ENCODE data around the gene WNT7B.

The WNT7B gene

GRCh38 chr22:45885941-45886395, 91.0 kb downstream of the WNT7B start:
- no peak for FAIRE-seq

GRCh38 chr22:45885171-45885840, 91.7 kb downstream of the WNT7B start:
- FAIRE-seq, result no peak

DNA sequence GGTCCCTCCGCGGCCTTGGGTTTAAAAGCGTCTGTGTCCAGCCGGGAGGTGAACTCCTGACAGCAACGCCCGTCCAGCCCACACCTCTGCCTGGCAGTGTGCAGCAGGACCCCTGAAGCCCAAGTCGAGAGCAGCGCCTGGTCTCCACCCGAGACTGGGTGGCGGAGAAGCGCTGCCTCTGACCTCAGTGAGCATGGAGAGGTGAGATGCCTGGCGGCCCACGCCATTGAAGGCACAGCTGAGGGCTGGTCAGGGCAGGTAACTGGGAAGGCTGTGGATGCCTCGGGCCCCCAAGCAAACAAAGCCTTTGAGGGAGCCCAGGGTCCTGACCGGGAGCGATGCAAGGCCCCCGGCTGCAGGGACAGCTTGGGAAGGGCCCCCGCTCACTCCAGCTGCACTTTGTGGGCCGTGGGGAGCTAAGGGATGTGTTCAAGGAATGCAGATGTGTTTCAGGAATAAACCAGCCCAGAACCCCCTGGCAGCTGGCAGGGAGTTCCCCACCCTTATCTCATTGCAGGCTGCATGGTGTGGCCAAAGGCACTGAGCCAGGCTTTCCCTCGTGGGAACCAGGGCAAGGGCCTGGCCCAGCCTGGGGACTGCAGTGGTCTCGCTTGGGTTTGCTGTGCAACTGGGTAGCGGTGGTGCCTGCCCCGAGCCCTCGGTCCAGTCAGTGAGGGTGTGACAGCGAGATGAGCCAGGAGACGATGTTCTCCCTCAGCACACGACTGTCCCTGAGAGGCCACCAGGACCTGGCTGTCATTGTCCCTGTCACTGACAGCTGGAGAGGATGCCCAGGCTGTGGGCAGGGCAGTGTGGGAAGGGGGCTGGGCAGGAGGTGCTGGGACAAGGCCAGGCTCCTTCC, 92.5 kb downstream of the WNT7B start:
- FAIRE-seq, result no peak

- no peak for FAIRE-seq
Observed at GRCh38 chr22:45883811-45884170, 93.2 kb downstream of the WNT7B start.

- no peak for FAIRE-seq
Observed at GRCh38 chr22:45882881-45883810, 93.8 kb downstream of the WNT7B start.

DNA sequence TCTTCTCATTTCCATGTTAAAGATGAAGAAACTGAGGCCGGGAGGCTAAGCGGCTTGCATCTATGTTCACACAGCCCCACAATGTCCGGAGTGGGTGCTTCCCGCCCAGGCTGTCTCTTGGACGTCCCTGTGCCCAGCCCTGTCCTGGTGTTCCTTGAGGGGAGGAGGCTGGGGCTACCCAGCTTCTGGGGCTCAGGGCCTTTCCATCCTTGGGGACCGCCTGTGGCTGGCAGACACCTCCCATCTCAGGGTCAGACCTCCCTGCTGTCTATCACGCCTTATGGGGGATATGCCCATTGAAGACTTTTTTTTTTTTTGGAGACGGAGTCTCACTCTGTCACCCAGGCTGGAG, 95.5 kb downstream of the WNT7B start:
- FAIRE-seq, result no peak

GRCh38 chr22:45880716-45881523, 96.0 kb downstream of the WNT7B start:
- no peak for FAIRE-seq

DNA sequence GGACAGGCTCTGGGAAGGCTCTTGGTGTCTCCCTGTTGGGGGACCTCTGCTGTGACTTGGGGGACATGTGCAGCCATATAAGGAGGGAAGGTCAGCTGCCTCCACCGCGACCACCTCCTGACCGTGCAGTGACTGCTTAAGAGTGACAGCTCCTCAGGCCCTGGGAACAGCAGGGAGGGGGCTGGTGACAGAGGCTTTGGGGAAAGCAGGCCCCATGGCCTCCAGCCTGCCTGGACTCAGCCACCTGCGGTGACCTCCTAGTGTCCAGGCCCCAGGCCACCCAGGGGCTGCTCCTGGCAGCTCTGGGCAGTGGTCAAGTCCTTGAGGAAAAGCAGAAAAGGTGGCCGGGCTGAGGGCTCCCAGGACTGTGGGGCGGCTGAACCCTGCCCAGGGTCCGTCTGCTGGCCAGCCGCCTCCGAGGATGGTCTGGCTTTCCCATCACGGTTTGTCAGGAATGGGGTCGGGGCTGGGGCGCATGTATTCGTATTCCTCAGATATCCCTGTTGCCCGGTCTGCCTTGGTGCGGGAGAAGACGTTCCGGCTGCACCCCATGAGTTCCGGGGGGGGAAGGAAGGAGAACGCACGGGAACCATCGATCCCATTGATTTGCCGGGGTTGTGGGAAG, 96.8 kb downstream of the WNT7B start:
- FAIRE-seq, result no peak

DNA sequence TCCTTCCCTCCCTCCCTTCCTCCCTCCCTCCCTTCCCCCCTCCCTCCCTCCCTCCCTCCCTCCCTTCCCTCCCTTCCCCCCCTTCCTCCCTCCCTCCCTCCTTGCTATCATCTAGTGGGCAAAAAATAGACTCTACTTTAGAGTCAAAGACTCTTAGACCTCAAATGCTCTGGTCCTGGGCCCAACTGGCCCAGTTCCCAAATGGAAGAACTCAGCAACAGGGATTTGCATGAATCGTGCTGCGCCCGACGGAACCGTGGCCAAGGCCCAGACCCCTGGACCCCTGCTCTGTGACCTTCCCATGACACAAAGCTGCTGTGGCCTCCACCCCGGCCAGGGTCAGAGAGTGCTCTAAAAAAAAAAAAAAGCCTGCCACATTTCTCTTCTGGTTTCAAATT, 97.4 kb downstream of the WNT7B start:
- FAIRE-seq, result no peak

- no peak for FAIRE-seq
Observed at GRCh38 chr22:45878901-45879551, 97.9 kb downstream of the WNT7B start.

GRCh38 chr22:45878051-45878781, 98.7 kb downstream of the WNT7B start:
- no peak for FAIRE-seq

DNA sequence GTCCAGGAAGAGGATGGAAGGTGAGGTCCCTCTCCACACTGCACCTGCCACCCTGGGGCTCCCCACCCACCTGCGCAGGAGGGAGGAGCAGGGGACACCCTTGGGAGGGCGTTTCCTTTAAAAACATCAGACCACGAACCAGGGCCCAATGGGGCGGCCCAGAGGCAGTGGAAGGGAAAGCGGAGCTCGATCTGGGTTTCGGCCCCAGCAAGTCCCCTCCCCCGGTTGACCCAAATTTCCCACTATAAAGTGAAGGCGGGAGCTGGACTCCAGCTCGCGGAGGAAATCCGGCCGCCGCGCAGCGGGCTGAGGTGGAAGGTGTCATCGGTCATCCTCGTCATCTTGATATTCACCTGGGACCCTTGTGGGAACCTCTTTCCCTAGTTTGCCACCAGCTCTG, 99.3 kb downstream of the WNT7B start:
- no peak for FAIRE-seq

DNA sequence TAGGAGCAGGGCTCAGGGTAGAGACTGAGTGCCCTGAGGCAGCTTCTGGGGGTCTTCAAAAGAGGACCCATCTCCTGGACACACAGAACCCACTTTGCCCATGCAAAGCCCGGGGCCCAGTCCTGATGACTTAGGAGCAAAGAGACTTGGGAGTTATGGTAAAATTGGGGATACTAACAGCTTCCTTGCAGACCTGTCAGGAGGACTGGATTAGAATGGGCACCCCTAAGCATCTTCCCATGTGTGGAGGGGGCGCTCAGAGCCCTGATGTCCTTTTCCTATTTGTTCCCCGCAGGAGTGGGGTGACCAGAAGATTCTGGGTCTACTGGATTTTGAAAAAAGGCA, 100.0 kb downstream of the WNT7B start:
- FAIRE-seq, result no peak

DNA sequence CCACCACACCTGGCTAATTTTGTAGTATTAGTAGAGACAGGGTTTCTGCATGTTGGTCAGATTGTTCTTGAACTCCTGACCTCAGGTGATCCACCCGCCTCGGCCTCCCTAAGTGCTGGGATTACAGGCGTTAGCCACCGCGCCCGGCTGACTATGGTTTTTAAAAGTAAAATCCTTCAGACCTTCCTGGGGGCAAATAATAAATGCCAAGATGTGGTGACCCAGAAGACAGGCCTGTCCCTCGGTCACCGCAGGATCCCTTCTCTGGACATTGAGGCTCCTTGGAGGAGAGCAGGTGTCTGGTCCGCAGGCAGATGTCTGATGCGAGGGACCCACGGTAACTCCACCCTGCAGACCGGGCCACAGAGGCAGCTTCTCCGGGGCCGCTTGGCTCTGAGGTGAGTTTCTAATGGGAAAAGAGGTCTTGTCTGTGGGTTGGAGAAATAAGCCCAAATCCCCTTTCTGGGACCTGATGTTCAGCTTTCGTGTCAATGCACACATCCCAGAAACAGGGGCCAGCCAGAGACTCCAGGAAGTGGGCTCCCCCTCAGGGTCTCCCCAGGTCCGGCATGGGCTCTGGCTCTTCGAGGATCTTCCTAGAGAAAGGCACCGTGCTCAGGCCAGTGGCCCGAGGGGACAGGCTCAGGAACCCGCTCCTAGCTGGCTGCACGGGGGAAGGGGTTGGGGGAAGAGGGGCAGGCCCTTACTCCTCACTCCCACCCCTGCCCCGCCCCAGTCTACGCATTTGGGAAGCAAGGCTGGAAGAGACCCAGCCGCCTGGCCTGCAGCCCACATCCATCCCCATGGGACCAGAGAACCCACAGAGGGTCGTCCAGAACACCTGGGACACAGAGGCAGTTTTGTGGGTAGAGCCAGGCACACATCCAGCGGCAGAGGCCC, 100.6 kb downstream of the WNT7B start:
- FAIRE-seq, result no peak

DNA sequence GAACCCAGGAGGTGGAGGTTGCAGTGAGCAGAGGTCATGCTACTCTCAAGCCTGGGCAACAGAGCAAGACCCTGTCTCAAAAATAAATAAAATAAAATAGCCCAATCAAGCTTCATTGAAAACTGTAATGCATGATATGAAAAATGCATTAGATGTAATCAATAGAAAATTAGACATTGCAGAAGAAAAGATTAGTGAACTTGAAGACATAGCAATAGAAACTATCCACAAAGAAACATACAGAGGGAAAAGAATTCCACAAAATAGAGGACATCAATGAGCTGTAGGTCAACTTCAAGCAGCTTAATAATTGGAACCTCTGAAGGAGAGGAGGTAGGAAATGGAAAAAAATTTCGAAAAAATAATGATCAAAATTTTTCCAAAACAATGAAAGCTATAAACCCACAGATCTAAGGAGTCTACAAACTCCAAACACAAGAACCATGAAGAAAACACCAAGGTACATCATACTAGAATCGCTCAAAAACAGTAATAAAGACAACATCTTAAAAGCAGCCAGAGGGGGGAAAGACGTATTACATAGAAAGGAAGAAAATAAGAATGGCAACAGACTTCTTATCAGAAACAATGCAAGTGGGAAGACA, 104.2 kb downstream of the WNT7B start:
- no peak for FAIRE-seq

- FAIRE-seq, result no peak
Observed at GRCh38 chr22:45871721-45872120, 105.2 kb downstream of the WNT7B start.

Measured in endometrium (tissue), 2 donors.